RWPE2 (cell line): ENCODE results near the gene KIFC3.
A peak's percentile ranks its signal among the peaks of the same experiment; 100 is the strongest.
"Not testable (repeated sequence)": the region's sequence is repeated elsewhere in the genome, so short reads cannot be mapped to it uniquely, and the experiment has no call there.

Source experiments
- ATAC-seq: fragments of 200-7000 bp; cut with Tn5 transposase; 3 replicates; pipeline ENCODE4 v1.9.1; 2021; ENCODE audit warnings: low read depth
- DNase-seq: peaks from one replicate; pipeline ENCODE4 v3.0.0-alpha.2; 2020; ENCODE audit warnings: low spot score
- H3K27ac ChIP-seq: fragments of 450-650 bp; 2 replicates; pipeline ENCODE4 v1.5.1; 2017; ENCODE audit warnings: mild to moderate bottlenecking; ENCODE audit not compliant: poor library complexity, severe bottlenecking
- H3K27me3 ChIP-seq: fragments of 250-450 bp; sonication (Bioruptor Pico); 2 replicates; pipeline ENCODE4 v1.5.1; 2021; ENCODE audit warnings: mild to moderate bottlenecking, moderate library complexity; ENCODE audit not compliant: insufficient read depth, poor library complexity, severe bottlenecking
- H3K36me3 ChIP-seq: fragments of 250-450 bp; sonication (Bioruptor Pico); 2 replicates; pipeline ENCODE4 v1.5.1; 2020; ENCODE audit warnings: low read depth, mild to moderate bottlenecking, moderate library complexity
- H3K4me1 ChIP-seq: fragments of 250-450 bp; sonication (Bioruptor Pico); 2 replicates; pipeline ENCODE4 v1.5.1; 2021; ENCODE audit warnings: mild to moderate bottlenecking, moderate library complexity; ENCODE audit not compliant: insufficient read depth, poor library complexity, severe bottlenecking
- H3K4me3 ChIP-seq: fragments of 250-450 bp; sonication (Bioruptor Pico); 2 replicates; pipeline ENCODE4 v1.5.1; 2021; ENCODE audit warnings: mild to moderate bottlenecking, moderate library complexity; ENCODE audit not compliant: severe bottlenecking
- H3K9me3 ChIP-seq: fragments of 250-450 bp; sonication (Bioruptor Pico); 2 replicates; pipeline ENCODE4 v1.5.1; 2021; ENCODE audit warnings: mild to moderate bottlenecking, moderate library complexity; ENCODE audit not compliant: severe bottlenecking
- TF ChIP-seq, protein P1 (sequence below): fragments of 450-650 bp; IDR thresholded peaks from one replicate; pipeline ENCODE4 v1.5.1; 2017; ENCODE audit warnings: mild to moderate bottlenecking, moderate library complexity; ENCODE audit not compliant: poor library complexity, severe bottlenecking

KIFC3 gene

DNA sequence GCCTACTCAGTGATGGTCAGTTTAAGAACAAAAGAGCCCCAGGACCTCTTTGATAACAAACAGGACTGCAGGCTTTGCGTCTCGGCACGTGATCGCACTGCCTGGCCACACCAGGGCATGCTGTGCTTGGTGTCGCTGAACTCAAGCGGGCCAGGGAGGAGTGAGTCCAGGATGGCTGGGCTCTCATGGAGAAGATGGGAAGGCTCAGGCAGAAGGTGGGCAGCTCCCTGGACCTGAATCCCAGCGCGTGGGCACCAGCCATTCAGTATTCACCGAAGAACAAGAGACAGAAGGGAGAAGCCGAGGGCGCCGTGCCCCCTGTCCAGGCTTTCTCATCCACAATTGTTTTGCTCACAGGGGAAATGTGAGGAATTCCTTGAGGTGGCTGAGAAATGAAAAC, 54.8 kb downstream of the KIFC3 start:
- no peak overlapping the region for H3K27ac ChIP-seq
- no peaks in the 10 kb centered on the region for H3K27me3 ChIP-seq
- no peaks in the 10 kb centered on the region for H3K9me3 ChIP-seq
- H3K4me1 ChIP-seq, result no peaks in the 10 kb centered on the region
- no peak overlapping the region for H3K4me3 ChIP-seq
- no peak for ATAC-seq
- peak; percentile 56 for DNase-seq
- TF ChIP-seq, protein P1, sequence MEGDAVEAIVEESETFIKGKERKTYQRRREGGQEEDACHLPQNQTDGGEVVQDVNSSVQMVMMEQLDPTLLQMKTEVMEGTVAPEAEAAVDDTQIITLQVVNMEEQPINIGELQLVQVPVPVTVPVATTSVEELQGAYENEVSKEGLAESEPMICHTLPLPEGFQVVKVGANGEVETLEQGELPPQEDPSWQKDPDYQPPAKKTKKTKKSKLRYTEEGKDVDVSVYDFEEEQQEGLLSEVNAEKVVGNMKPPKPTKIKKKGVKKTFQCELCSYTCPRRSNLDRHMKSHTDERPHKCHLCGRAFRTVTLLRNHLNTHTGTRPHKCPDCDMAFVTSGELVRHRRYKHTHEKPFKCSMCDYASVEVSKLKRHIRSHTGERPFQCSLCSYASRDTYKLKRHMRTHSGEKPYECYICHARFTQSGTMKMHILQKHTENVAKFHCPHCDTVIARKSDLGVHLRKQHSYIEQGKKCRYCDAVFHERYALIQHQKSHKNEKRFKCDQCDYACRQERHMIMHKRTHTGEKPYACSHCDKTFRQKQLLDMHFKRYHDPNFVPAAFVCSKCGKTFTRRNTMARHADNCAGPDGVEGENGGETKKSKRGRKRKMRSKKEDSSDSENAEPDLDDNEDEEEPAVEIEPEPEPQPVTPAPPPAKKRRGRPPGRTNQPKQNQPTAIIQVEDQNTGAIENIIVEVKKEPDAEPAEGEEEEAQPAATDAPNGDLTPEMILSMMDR, result no peak
- no peaks in the 10 kb centered on the region for H3K36me3 ChIP-seq

DNA sequence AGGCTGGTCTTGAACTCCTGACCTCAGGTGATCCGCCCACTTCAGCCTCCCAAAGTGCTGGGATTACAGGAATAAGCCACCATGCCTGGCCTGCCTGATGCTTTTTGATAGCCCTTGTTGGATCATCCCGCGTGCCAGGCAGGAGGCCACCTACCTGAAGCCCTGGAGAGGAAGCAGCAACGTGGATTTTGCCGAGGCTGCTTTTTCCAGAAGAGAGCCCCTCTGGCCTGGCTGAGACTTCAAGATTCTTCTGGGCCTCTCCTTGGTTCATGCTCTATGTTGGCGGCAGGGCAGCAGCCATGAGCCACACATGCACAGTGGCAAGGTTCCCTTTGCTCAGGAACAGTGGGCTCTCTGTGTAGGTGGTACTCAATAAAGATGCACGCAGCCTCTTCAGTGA, 55.2 kb downstream of the KIFC3 start:
- H3K36me3 ChIP-seq, result no peaks in the 10 kb centered on the region
- no peak for DNase-seq
- H3K4me3 ChIP-seq, result no peak overlapping the region
- no peaks in the 10 kb centered on the region for H3K9me3 ChIP-seq
- no peak overlapping the region for H3K27ac ChIP-seq
- no peaks in the 10 kb centered on the region for H3K4me1 ChIP-seq
- TF ChIP-seq, protein P1, result no peak
- no peaks in the 10 kb centered on the region for H3K27me3 ChIP-seq
- ATAC-seq, result no peak

DNA sequence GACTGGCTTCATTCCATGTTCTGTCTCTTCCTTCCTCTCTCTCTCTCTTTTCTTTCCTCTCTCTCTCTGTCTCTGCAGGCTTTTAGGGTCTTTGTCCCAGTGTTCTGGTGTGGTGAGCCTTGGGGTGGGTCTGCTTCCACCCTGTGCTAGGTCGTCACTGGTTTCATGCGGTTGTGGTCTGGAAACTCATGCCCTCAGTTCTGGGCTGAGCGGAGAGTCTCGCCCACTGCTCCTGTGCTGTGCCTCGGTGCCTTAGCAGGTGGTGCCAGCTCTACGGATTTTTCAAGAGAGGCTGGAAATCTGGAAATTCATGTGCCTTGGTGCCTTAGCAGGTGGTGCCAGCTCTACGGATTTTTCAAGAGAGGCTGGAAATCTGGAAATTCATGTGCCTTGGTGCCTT, 56.0 kb downstream of the KIFC3 start:
- DNase-seq, ATAC-seq, H3K27me3 ChIP-seq, H3K36me3 ChIP-seq, H3K9me3 ChIP-seq, H3K4me1 ChIP-seq, H3K4me3 ChIP-seq, H3K27ac ChIP-seq: not testable (repeated sequence)

DNA sequence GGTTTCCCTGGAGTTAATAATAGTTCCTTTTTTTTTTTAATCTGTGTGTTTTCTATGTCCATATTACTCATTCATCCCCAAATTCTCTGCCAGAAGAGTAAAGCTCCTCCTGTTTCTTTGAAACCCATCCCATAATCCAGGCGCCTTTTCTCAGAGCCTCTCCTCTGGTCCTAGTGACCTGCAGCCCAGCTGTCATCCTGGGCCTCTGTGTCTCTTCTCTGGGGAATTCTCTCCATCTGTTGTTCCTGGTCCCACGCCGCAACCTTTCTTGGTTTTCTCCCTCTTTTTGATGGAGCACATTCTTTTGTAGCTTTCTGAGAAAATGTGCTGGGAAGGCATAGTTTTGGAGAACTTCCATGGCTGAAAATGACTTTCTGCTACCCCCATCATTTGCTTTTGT, 56.5 kb downstream of the KIFC3 start:
- Histone ChIP-seq H3K4me1 (no peaks in the 10 kb centered on the region), H3K27ac (no peak overlapping the region), H3K9me3 (no peaks in the 10 kb centered on the region), H3K4me3 (no peak overlapping the region), H3K36me3 (no peaks in the 10 kb centered on the region), H3K27me3 (no peaks in the 10 kb centered on the region)
- ATAC-seq (no peak), DNase-seq (no peak)
- TF ChIP-seq, protein P1, result no peak

- no peak for ATAC-seq
- H3K36me3 ChIP-seq, result no peaks in the 10 kb centered on the region
Measured at GRCh38 chr16:57744642-57744903, 57.7 kb downstream of the KIFC3 start.

More at GRCh38 chr16:57744642-57744903, 57.7 kb downstream of the KIFC3 start:
- Histone ChIP-seq H3K4me1 (no peaks in the 10 kb centered on the region), H3K4me3 (no peak overlapping the region), H3K27me3 (no peaks in the 10 kb centered on the region), H3K9me3 (no peaks in the 10 kb centered on the region), H3K27ac (no peak overlapping the region)
- TF ChIP-seq, protein P1, result no peak
- DNase-seq, result peak; percentile 47
